ENCODE data around the gene MAPK4. TPM values are rescaled to one million over a fixed set of nuclear protein-coding genes. Genes with fewer than 3 reads are reported as not detected.

The MAPK4 gene
- total RNA-seq, 5 donors from 2014 or later (not counting 1 experiment from before 2014, with no cell fraction given): 0.06 TPM; not detected in 4

DNA sequence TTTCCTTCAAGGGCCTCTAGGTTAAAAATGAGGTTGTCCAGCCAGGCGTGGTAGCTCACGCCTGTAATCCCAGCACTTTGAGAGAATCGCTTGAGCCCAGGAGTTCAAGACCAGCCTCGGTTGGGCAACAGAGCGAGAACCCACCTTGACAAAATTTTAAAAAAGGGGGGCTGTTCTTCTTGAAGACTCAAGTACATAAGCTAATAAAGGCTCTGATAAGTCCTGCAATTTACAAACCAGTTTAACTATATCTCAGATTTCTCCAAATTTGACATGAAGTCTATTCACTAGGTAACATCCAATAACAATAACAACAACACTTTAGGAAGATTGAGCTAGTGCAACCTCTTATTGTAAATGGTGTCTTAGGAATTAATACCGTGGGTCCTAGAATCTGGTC, 129.7 kb downstream of the MAPK4 start:
- H3K36me3 ChIP-seq (ENCODE audit: control insufficient read depth in 2 of 2, extremely low read depth in 1 of 2, insufficient read depth in 1 of 2, low read length in 1 of 2): no peaks in the 10 kb centered on the region
- Mint-ChIP-seq H3K9me3 (no peaks in the 10 kb centered on the region), H3K27ac (no peak overlapping the region), H3K36me3 (no peaks in the 10 kb centered on the region), H3K4me1 (no peaks in the 10 kb centered on the region), H3K4me3 (no peak overlapping the region), H3K27me3 (peaks cover 9 to 18% of the 10 kb centered on the region in 2 donors)
- ChIA-PET POLR2A (no interaction called here), CTCF (no interaction called here)
- DNase-seq (no peak), ATAC-seq (replicated peaks in 1 of 4) (no peak)
- no peaks in the 10 kb centered on the region for H3K4me1 ChIP-seq (ENCODE audit: control insufficient read depth in 1 of 2, extremely low read depth in 1 of 2, insufficient read depth in 2 of 2, low read length in 2 of 2)
- H3K9me3 ChIP-seq: no peaks in the 10 kb centered on the region
- H3K27me3 ChIP-seq (replicated peaks in 1 of 2; ENCODE audit: control insufficient read depth in 2 of 2, extremely low read depth in 1 of 2, insufficient read depth in 2 of 2, low read length in 1 of 2): peaks cover 0 to 17% of the 10 kb centered on the region in 2 experiments
- no peak overlapping the region for H3K4me3 ChIP-seq (ENCODE audit: control insufficient read depth in 1 of 2, extremely low read depth in 1 of 2, low read length in 1 of 2)
- WGBS (ENCODE audit: insufficient coverage): 96% methylated on average over 5 of the region's 6 CpGs
- H3K27ac ChIP-seq (ENCODE audit: low read length): no peak overlapping the region

DNA sequence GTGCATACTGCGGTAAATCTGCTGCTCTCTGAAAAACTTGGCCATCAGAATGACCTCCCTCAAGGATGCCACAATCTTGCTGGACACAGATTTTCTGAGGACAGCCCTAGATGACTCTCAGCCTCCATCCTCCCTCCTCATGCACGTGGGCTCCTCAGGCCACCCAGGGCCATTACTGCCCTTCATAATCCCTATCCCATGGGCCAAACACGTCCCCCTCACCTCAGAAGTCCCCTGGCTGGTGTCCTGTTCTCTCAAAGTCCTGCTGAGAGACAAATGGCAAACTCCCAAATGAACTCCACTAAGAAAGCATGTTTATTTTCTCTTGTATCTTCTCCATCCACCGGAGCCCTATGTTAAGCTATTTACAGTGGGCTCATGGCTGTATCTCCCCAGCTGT, 134.3 kb downstream of the MAPK4 start:
- no peak overlapping the region for H3K4me3 ChIP-seq (ENCODE audit: control insufficient read depth in 1 of 2, extremely low read depth in 1 of 2, low read length in 1 of 2)
- POLR2A ChIA-PET: no interaction called here
- 88% methylated on average over 2 of the region's 4 CpGs for WGBS (ENCODE audit: insufficient coverage)

DNA sequence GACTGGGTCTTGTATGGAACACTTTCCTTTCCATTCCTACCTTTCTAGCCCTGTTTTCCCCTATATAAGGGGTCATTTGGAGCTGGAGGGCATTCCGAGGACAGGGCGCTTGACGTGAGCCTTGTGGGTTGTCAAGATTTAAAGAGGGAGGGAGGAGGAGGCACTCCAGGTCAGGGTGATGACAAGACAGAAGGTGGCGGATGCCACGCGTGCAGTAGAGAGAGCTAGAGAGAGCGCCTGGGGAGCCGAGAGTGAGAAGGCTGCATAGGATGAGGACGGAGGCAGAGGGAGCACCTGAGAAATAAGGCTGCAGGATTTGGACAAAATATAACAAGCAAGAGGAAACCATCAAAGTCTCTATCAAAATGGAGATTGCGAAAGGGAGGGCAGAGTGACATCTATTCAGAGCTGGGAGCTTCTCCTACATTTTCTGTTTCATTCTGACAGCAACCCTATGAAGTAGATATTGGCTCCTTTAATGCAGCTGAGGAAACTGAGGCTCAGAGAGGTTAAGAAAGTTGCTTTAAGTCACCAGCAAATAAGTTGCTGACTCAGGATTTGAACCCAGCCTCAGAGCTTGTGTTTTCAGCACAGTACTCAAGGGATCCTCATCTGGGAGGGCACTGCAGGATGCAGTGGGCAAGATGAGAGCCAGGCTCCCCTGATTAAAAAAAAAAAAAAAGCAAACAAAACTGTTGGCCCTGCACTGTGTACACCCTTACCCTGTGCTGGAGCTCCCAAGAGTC, 135.7 kb downstream of the MAPK4 start:
- Mint-ChIP-seq H3K9me3 (no peaks in the 10 kb centered on the region), H3K4me1 (no peaks in the 10 kb centered on the region), H3K27ac (no peak overlapping the region), H3K36me3 (no peaks in the 10 kb centered on the region), H3K27me3 (peaks cover 10 to 19% of the 10 kb centered on the region in 2 donors), H3K4me3 (no peak overlapping the region)
- CTCF ChIA-PET: no interaction called here
- DNase-seq (no peak), ATAC-seq (replicated peaks in 1 of 4) (no peak)
- no peaks in the 10 kb centered on the region for H3K9me3 ChIP-seq
- H3K27me3 ChIP-seq (replicated peaks in 1 of 2; ENCODE audit: control insufficient read depth in 2 of 2, extremely low read depth in 1 of 2, insufficient read depth in 2 of 2, low read length in 1 of 2): peaks cover 0 to 15% of the 10 kb centered on the region in 2 experiments
- WGBS (ENCODE audit: insufficient coverage): 97% methylated on average over 6 of the region's 10 CpGs
- no peak overlapping the region for H3K27ac ChIP-seq (ENCODE audit: low read length)
- no peaks in the 10 kb centered on the region for H3K36me3 ChIP-seq (ENCODE audit: control insufficient read depth in 2 of 2, extremely low read depth in 1 of 2, insufficient read depth in 1 of 2, low read length in 1 of 2)
- POLR2A ChIA-PET: no interaction called here
- H3K4me3 ChIP-seq (ENCODE audit: control insufficient read depth in 1 of 2, extremely low read depth in 1 of 2, low read length in 1 of 2): no peak overlapping the region
- no peaks in the 10 kb centered on the region for H3K4me1 ChIP-seq (ENCODE audit: control insufficient read depth in 1 of 2, extremely low read depth in 1 of 2, insufficient read depth in 2 of 2, low read length in 2 of 2)

More for the DNA sequence above, 134.3 kb downstream of the MAPK4 start:
- no peaks in the 10 kb centered on the region for H3K4me1 Mint-ChIP-seq
- Histone ChIP-seq H3K27ac (ENCODE audit: low read length) (no peak overlapping the region), H3K27me3 (replicated peaks in 1 of 2; ENCODE audit: control insufficient read depth in 2 of 2, extremely low read depth in 1 of 2, insufficient read depth in 2 of 2, low read length in 1 of 2) (peaks cover 0 to 13% of the 10 kb centered on the region in 2 experiments), H3K36me3 (ENCODE audit: control insufficient read depth in 2 of 2, extremely low read depth in 1 of 2, insufficient read depth in 1 of 2, low read length in 1 of 2) (no peaks in the 10 kb centered on the region), H3K9me3 (no peaks in the 10 kb centered on the region), H3K4me1 (ENCODE audit: control insufficient read depth in 1 of 2, extremely low read depth in 1 of 2, insufficient read depth in 2 of 2, low read length in 2 of 2) (no peaks in the 10 kb centered on the region)
- H3K27me3 Mint-ChIP-seq: peaks cover 10 to 16% of the 10 kb centered on the region in 2 donors
- CTCF ChIA-PET: no interaction called here
- ATAC-seq (replicated peaks in 1 of 4) (no peak), DNase-seq (no peak)
- H3K27ac Mint-ChIP-seq: no peak overlapping the region
- H3K9me3 Mint-ChIP-seq: no peaks in the 10 kb centered on the region
- no peaks in the 10 kb centered on the region for H3K36me3 Mint-ChIP-seq
- no peak overlapping the region for H3K4me3 Mint-ChIP-seq

DNA sequence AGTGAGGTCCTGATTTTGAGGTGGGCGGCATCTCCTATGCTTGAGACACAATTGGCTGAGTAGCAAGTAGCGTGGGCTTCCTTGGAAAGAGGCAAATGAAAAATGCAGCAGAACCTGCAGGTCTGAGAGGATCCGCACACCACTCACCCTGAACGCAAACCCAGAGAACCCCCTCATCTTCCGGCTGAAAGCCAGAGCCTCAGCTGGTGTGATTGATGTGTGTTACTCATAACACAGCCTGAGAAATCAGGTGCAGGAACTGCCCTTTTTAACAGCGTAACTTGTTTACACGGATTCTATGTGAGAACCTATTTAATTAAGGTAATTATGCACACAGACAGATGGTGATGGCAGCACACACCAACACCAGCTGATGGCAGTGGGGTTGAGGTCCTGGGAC, 136.5 kb downstream of the MAPK4 start:
- no peak for ATAC-seq (replicated peaks in 1 of 4)
- no peak overlapping the region for H3K4me3 ChIP-seq (ENCODE audit: control insufficient read depth in 1 of 2, extremely low read depth in 1 of 2, low read length in 1 of 2)
- H3K4me3 Mint-ChIP-seq: no peak overlapping the region
- H3K27me3 ChIP-seq (replicated peaks in 1 of 2; ENCODE audit: control insufficient read depth in 2 of 2, extremely low read depth in 1 of 2, insufficient read depth in 2 of 2, low read length in 1 of 2): peaks cover 0 to 15% of the 10 kb centered on the region in 2 experiments
- no peaks in the 10 kb centered on the region for H3K4me1 ChIP-seq (ENCODE audit: control insufficient read depth in 1 of 2, extremely low read depth in 1 of 2, insufficient read depth in 2 of 2, low read length in 2 of 2)
- no peaks in the 10 kb centered on the region for H3K36me3 Mint-ChIP-seq
- no peak for DNase-seq
- H3K27ac Mint-ChIP-seq: no peak overlapping the region
- H3K9me3 ChIP-seq: no peaks in the 10 kb centered on the region
- 80% methylated on average over 2 of the region's 7 CpGs for WGBS (ENCODE audit: insufficient coverage)
- H3K9me3 Mint-ChIP-seq: no peaks in the 10 kb centered on the region
- H3K36me3 ChIP-seq (ENCODE audit: control insufficient read depth in 2 of 2, extremely low read depth in 1 of 2, insufficient read depth in 1 of 2, low read length in 1 of 2): no peaks in the 10 kb centered on the region
- H3K27me3 Mint-ChIP-seq: peaks cover 13 to 19% of the 10 kb centered on the region in 2 donors
- ChIA-PET POLR2A (no interaction called here), CTCF (no interaction called here)
- no peaks in the 10 kb centered on the region for H3K4me1 Mint-ChIP-seq
- no peak overlapping the region for H3K27ac ChIP-seq (ENCODE audit: low read length)

DNA sequence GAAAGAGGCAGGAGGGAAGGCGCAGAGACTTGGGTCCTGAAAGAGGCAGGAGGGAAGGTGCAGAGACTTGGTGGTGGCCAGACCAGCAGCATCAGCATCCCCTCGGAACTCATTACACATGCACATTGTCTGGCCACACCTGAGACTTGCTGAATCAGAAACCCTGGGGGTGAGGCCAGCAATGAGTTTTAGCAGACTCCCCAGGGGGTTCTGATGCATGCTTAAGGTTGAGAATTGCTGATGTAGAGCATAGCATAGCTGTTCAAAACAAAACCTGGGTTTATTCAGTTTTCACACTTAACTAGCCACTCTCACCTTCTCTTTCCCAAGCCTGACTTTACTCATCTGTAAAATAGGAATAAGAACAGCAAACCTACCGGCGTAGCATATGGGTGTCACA, 137.0 kb downstream of the MAPK4 start:
- Mint-ChIP-seq H3K9me3 (no peaks in the 10 kb centered on the region), H3K27me3 (peaks cover 13 to 17% of the 10 kb centered on the region in 2 donors), H3K27ac (no peak overlapping the region), H3K4me1 (no peaks in the 10 kb centered on the region), H3K36me3 (no peaks in the 10 kb centered on the region), H3K4me3 (no peak overlapping the region)
- no peak overlapping the region for H3K4me3 ChIP-seq (ENCODE audit: control insufficient read depth in 1 of 2, extremely low read depth in 1 of 2, low read length in 1 of 2)
- CTCF ChIA-PET: no interaction called here
- DNase-seq (no peak), ATAC-seq (replicated peaks in 1 of 4) (no peak)
- H3K27ac ChIP-seq (ENCODE audit: low read length): no peak overlapping the region
- H3K36me3 ChIP-seq (ENCODE audit: control insufficient read depth in 2 of 2, extremely low read depth in 1 of 2, insufficient read depth in 1 of 2, low read length in 1 of 2): no peaks in the 10 kb centered on the region
- H3K27me3 ChIP-seq (replicated peaks in 1 of 2; ENCODE audit: control insufficient read depth in 2 of 2, extremely low read depth in 1 of 2, insufficient read depth in 2 of 2, low read length in 1 of 2): peaks cover 0 to 15% of the 10 kb centered on the region in 2 experiments
- no peaks in the 10 kb centered on the region for H3K4me1 ChIP-seq (ENCODE audit: control insufficient read depth in 1 of 2, extremely low read depth in 1 of 2, insufficient read depth in 2 of 2, low read length in 2 of 2)
- POLR2A ChIA-PET: no interaction called here
- no peaks in the 10 kb centered on the region for H3K9me3 ChIP-seq
- WGBS (ENCODE audit: insufficient coverage): 100% methylated on average over 1 of the region's 4 CpGs

DNA sequence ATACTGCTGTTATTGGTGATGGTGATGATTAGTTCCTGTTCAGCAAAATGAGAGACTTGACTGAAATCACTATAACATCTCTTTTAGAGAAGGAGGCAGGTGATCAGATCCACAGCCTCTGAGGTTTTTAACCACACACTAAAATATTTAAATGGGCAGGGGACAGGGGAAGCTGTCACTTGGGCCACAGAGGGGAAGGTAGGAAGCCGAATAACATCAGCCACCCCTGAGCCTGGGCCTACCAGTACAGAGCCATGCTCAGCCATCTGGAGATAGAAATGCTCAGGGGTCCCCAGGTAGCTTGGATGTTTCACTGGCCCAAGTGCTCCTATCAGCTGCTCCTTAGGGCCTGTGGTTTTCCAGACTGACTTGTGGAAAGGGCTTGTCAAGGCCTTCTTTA, 137.6 kb downstream of the MAPK4 start:
- no peak for ATAC-seq (replicated peaks in 1 of 4)
- WGBS (ENCODE audit: insufficient coverage): 78% methylated on average over 1 of the region's 1 CpG
- H3K36me3 ChIP-seq (ENCODE audit: control insufficient read depth in 2 of 2, extremely low read depth in 1 of 2, insufficient read depth in 1 of 2, low read length in 1 of 2): no peaks in the 10 kb centered on the region
- no peak overlapping the region for H3K4me3 ChIP-seq (ENCODE audit: control insufficient read depth in 1 of 2, extremely low read depth in 1 of 2, low read length in 1 of 2)
- no peak overlapping the region for H3K4me3 Mint-ChIP-seq
- peaks cover 0 to 12% of the 10 kb centered on the region in 2 experiments for H3K27me3 ChIP-seq (replicated peaks in 1 of 2; ENCODE audit: control insufficient read depth in 2 of 2, extremely low read depth in 1 of 2, insufficient read depth in 2 of 2, low read length in 1 of 2)
- no peaks in the 10 kb centered on the region for H3K4me1 ChIP-seq (ENCODE audit: control insufficient read depth in 1 of 2, extremely low read depth in 1 of 2, insufficient read depth in 2 of 2, low read length in 2 of 2)
- H3K27me3 Mint-ChIP-seq: peaks cover 13 to 17% of the 10 kb centered on the region in 2 donors
- ChIA-PET POLR2A (no interaction called here), CTCF (no interaction called here)
- no peak overlapping the region for H3K27ac Mint-ChIP-seq
- no peak overlapping the region for H3K27ac ChIP-seq (ENCODE audit: low read length)
- no peaks in the 10 kb centered on the region for H3K9me3 ChIP-seq
- no peaks in the 10 kb centered on the region for H3K36me3 Mint-ChIP-seq
- DNase-seq: no peak
- H3K4me1 Mint-ChIP-seq: no peaks in the 10 kb centered on the region
- H3K9me3 Mint-ChIP-seq: no peaks in the 10 kb centered on the region
